ENCODE measurements around the gene UBE2D3. TPM values are rescaled to one million over a fixed set of nuclear protein-coding genes. Genes with fewer than 3 reads are reported as not detected.

UBE2D3 gene
- total RNA-seq, 1 donor from 2014 or later: 239 TPM

GRCh38 chr4:102761906-102762305 is 65.4 kb downstream of the UBE2D3 start:
- DNase-seq (ENCODE audit: low spot score): no peak

GRCh38 chr4:102761296-102761701 is 66.1 kb downstream of the UBE2D3 start:
- intact Hi-C loops (cut with DNase I): loop anchor here (5.0 kb wide), 1 partner anchor 106 kb away; the partner anchor contains the start of gene CISD2
- DNase-seq (ENCODE audit: low spot score): no peak

More at GRCh38 chr4:102761906-102762305, 65.4 kb downstream of the UBE2D3 start:
- intact Hi-C loops (cut with DNase I): loop anchor here (5.0 kb wide), 1 partner anchor 105 kb away; the partner anchor contains the start of gene CISD2

DNA sequence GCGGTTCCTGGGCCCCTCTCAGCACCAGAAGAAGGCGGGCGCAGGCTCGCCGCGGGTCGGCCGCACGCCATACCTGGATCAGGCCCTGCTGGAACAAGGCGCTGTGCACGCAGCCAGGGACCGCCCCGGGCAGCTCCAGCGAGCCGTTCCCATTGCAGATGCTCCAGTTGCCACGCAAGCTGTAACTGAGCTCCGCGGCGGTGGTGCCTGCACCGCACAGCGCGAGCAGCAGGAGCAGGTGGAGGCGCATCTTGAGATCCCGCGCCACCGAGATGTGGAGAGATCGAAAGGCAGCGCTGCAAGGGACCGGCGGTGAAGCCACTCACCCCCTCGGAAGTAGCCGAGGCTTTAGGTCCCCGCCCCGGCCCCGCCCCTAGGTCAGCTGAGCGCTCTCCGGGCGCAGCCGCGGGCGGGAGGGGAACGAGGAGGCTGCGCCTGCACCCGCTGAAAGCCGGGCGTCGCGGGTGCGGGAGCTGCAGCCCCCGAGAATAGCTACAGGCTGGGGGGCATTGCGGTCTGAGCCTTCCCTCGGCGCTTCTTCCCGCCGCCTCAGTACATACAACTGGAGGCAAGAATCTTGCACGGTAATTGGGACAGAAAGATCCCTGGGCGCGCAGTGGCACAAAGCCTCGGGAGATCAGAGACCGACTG is 66.6 kb downstream of the UBE2D3 start, which contains the start of gene MANBA:
TSS of gene MANBA (minus strand) at position 324 of the 651 bp plus-strand sequence. CDS start at position 250, 74 bp downstream.
- intact Hi-C loops (cut with DNase I): loop anchor here (1.0 to 5.0 kb wide), 2 partner anchors 67 to 107 kb away; partner anchors contain the start of genes CISD2 and UBE2D3
- DNase-seq (ENCODE audit: low spot score): peak; percentile 94

- intact Hi-C loops (cut with DNase I): loop anchor here (1.0 to 5.0 kb wide), 2 partner anchors 67 to 107 kb away; partner anchors contain the start of genes CISD2 and UBE2D3
- no peak for DNase-seq (ENCODE audit: low spot score)
Measured at GRCh38 chr4:102759831-102760644, 67.3 kb downstream of the UBE2D3 start.

- intact Hi-C loops (cut with DNase I): no loop called here
- DNase-seq (ENCODE audit: low spot score): no peak
Measured at GRCh38 chr4:102758241-102759160, 68.8 kb downstream of the UBE2D3 start.

DNA sequence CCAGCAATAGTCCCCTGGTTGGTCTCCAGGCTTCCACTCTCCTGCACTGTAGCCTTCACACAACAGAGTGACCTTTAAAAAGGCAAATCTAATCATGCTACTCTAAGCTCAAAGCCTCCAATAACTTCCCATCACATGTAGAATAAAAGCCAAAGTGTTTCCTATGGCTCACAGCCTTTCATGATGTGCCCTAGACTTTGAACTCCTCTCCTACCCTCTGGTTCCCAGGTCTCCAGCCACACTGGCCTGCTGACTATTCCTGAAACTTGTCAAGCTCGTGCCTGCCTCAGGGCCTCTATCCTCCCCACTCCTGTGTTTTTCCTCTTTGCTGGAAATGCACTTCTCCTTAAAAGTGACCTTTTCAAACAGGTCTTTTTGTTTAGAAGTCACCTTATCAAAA is 69.7 kb downstream of the UBE2D3 start:
- DNase-seq (ENCODE audit: low spot score): no peak
- intact Hi-C loops (cut with DNase I): no loop called here

DNA sequence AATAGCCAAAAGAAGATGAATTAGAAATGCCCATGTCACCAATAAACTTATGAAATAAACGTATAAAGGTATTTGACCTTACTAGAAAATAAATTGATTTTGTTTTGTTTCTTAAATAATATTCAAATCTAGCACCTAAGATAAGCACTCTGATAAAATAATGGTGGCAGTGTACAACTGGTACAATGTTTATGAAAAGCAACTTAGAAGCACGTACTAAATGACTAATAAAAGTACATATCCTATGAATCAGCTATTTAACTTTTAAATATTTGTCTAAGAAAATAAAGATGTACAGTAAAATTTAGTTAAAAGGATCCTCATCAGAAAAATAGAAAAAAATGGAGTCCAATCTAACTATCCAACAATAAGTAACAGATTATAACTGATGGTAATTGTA is 73.3 kb downstream of the UBE2D3 start:
- no peak for DNase-seq (ENCODE audit: low spot score)
- intact Hi-C loops (cut with DNase I): no loop called here

DNA sequence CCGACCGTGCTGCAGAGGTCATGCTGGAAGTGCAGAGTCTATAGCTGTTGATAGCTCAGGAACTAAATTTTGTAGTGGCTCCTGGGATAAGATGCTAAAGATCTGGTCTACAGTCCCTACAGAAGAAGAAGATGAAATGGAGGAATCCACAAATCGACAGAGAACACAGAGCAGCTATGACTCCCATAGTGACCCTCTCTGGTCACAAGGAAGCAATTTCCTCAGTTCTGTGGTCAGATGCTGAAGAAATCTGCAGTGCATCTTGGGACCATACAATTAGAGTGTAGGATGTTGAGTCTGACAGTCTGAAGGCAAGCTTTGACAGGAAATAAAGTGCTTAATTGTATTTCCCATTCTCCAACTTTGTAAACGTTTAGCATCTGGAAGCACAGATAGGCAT is 75.4 kb downstream of the UBE2D3 start:
- intact Hi-C loops (cut with DNase I): no loop called here
- DNase-seq (ENCODE audit: low spot score): no peak

Other genes with a start within 250 kb of the UBE2D3 start
- gene MANBA, start 66.6 kb downstream of the UBE2D3 start, total RNA-seq: 29.8 TPM
- 15.8 TPM for gene CISD2, start 41.4 kb upstream of the UBE2D3 start, total RNA-seq
- 0.86 TPM for gene SLC9B1, start 192.2 kb upstream of the UBE2D3 start, total RNA-seq
- gene SLC9B2, start 249.2 kb upstream of the UBE2D3 start, total RNA-seq: 6.4 TPM